Type B pancreatic cell (in vitro differentiated cells): ENCODE data around the gene TULP4. TPM values are rescaled to one million over a fixed set of nuclear protein-coding genes. Genes with fewer than 3 reads are reported as not detected.

Source experiments
- DNase-seq: peaks from one replicate; pipeline ENCODE4 v3.0.0; 2021; ENCODE audit warnings: mixed read lengths; ENCODE audit not compliant: unreplicated experiment; ENCODE audit errors: extremely low spot score
- H3K27ac Mint-ChIP-seq: 2 replicates; pipeline ENCODE4 v1.8.0; 2021; ENCODE audit warnings: mild to moderate bottlenecking, mixed read lengths
- H3K27me3 Mint-ChIP-seq: 2 replicates; pipeline ENCODE4 v1.8.0; 2021; ENCODE audit warnings: mixed read lengths
- H3K36me3 Mint-ChIP-seq: 2 replicates; pipeline ENCODE4 v1.8.0; 2021; ENCODE audit warnings: mixed read lengths
- H3K4me1 Mint-ChIP-seq: one replicate; pipeline ENCODE4 v1.8.0; 2021; ENCODE audit warnings: mixed read lengths; ENCODE audit not compliant: unreplicated experiment
- H3K4me3 Mint-ChIP-seq: 2 replicates; pipeline ENCODE4 v1.8.0; 2021; ENCODE audit warnings: mild to moderate bottlenecking, mixed read lengths
- H3K9me3 Mint-ChIP-seq: 2 replicates; pipeline ENCODE4 v1.8.0; 2021; ENCODE audit warnings: mixed read lengths
- CTCF ChIP-seq: fragments of 200-600 bp; sonication (generic); conservative IDR thresholded peaks from 2 replicates; pipeline ENCODE4 v1.5.0; 2021; ENCODE audit warnings: antibody characterized with exemption, mild to moderate bottlenecking
- total RNA-seq: library from RNA; stranded (reverse); gene quantifications from 2 replicates; pipeline ENCODE4 v1.2.1, GENCODE V29; 2021; ENCODE audit warnings: low replicate concordance

TULP4 gene
- total RNA-seq, 1 donor from 2014 or later = 109 TPM

- no peaks in the 10 kb centered on the region for H3K27me3 Mint-ChIP-seq
- H3K36me3 Mint-ChIP-seq = peaks cover 28% of the 10 kb centered on the region
- DNase-seq = no peak
- no peak overlapping the region for H3K4me3 Mint-ChIP-seq
- H3K27ac Mint-ChIP-seq = no peak overlapping the region
- TF ChIP-seq CTCF = no peak
- H3K4me1 Mint-ChIP-seq = no peaks in the 10 kb centered on the region
- no peaks in the 10 kb centered on the region for H3K9me3 Mint-ChIP-seq
Observed at GRCh38 chr6:158485431-158485830, 173.2 kb downstream of the TULP4 start.

GRCh38 chr6:158487495-158487894, 175.2 kb downstream of the TULP4 start:
- no peak for TF ChIP-seq CTCF
- H3K27ac Mint-ChIP-seq = no peak overlapping the region
- no peaks in the 10 kb centered on the region for H3K4me1 Mint-ChIP-seq
- no peak overlapping the region for H3K4me3 Mint-ChIP-seq
- no peaks in the 10 kb centered on the region for H3K27me3 Mint-ChIP-seq
- DNase-seq = no peak
- no peaks in the 10 kb centered on the region for H3K9me3 Mint-ChIP-seq
- peaks cover 24% of the 10 kb centered on the region for H3K36me3 Mint-ChIP-seq

- H3K36me3 Mint-ChIP-seq = peaks cover 26% of the 10 kb centered on the region
- no peak for TF ChIP-seq CTCF
- H3K27ac Mint-ChIP-seq = no peak overlapping the region
- no peaks in the 10 kb centered on the region for H3K27me3 Mint-ChIP-seq
- DNase-seq = no peak
- H3K4me3 Mint-ChIP-seq = no peak overlapping the region
- no peaks in the 10 kb centered on the region for H3K9me3 Mint-ChIP-seq
- no peaks in the 10 kb centered on the region for H3K4me1 Mint-ChIP-seq
Observed at GRCh38 chr6:158488065-158488464, 175.8 kb downstream of the TULP4 start.

- no peaks in the 10 kb centered on the region for H3K27me3 Mint-ChIP-seq
- H3K4me3 Mint-ChIP-seq = no peak overlapping the region
- peaks cover 31% of the 10 kb centered on the region for H3K36me3 Mint-ChIP-seq
- H3K4me1 Mint-ChIP-seq = no peaks in the 10 kb centered on the region
- DNase-seq = no peak
- H3K27ac Mint-ChIP-seq = no peak overlapping the region
- no peak for TF ChIP-seq CTCF
- no peaks in the 10 kb centered on the region for H3K9me3 Mint-ChIP-seq
Observed at GRCh38 chr6:158489441-158489840, 177.2 kb downstream of the TULP4 start.

GRCh38 chr6:158492881-158493280, 180.6 kb downstream of the TULP4 start:
- Mint-ChIP-seq H3K36me3 (peaks cover 19% of the 10 kb centered on the region), H3K27ac (no peak overlapping the region), H3K27me3 (no peaks in the 10 kb centered on the region), H3K9me3 (no peaks in the 10 kb centered on the region), H3K4me3 (no peak overlapping the region), H3K4me1 (no peaks in the 10 kb centered on the region)
- DNase-seq = no peak
- TF ChIP-seq CTCF = no peak

- H3K4me3 Mint-ChIP-seq = no peak overlapping the region
- H3K9me3 Mint-ChIP-seq = no peaks in the 10 kb centered on the region
- peaks cover 18% of the 10 kb centered on the region for H3K36me3 Mint-ChIP-seq
Observed at GRCh38 chr6:158496700-158497099, 184.4 kb downstream of the TULP4 start.

More at GRCh38 chr6:158496700-158497099, 184.4 kb downstream of the TULP4 start:
- TF ChIP-seq CTCF = no peak
- no peak for DNase-seq
- H3K27me3 Mint-ChIP-seq = no peaks in the 10 kb centered on the region
- H3K27ac Mint-ChIP-seq = no peak overlapping the region
- no peaks in the 10 kb centered on the region for H3K4me1 Mint-ChIP-seq
